ENCODE data around the gene RPAIN.
"Not testable (repeated sequence)": the region's sequence is repeated elsewhere in the genome, so short reads cannot be mapped to it uniquely, and the experiment has no call there.

RPAIN gene

DNA sequence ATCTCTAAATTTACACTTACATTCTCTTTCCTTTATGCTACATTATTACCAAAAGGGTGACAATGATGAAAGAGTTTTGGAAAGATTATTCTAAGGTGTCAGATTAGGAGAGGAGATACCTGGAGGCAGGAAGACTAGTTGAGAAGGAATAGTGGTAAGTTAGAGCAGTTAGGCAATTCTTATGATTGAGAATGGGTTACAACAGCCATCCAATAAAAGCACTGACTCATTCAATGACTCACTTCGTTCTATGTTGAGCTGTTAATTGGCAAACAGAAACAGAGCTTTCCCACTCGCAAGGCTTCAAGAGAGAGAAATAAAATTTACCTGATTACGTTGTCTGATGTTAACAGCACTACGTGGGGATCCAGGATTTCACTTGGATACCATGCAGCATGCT, 6.3 kb upstream of the RPAIN start:
- TF ChIP-seq GATA1 (IDR thresholded peaks at IDR 0.05; ENCODE audit: low read depth, low read length) (no peak), POLR2A (IDR thresholded peaks at IDR 0.05; ENCODE audit: low read length) (no peak)
- peak; percentile 44 to 80 for DNase-seq

DNA sequence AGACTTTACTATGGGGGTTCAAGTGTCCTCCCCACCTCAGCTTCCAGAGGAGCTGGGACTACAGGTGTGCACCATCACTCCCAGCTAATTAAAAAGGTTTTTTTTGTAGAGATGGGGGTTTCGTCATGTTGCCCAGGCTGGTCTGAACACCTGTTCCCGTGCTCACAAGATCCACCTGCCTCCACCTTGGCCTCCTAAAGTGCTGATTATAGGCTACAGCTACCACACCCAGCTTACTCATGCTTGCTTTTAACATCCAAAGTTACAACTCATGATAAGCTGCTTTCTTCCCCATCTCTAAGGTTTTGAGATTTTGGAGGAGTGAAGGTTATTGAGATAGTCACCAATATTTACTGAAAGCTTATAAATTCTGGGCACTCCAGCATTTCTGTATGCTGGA, 3.1 kb upstream of the RPAIN start:
- TF ChIP-seq GATA1 (IDR thresholded peaks at IDR 0.05; ENCODE audit: low read depth, low read length) (no peak), POLR2A (IDR thresholded peaks at IDR 0.05; ENCODE audit: low read length) (no peak)
- peak; percentile 36 to 59 for DNase-seq

DNA sequence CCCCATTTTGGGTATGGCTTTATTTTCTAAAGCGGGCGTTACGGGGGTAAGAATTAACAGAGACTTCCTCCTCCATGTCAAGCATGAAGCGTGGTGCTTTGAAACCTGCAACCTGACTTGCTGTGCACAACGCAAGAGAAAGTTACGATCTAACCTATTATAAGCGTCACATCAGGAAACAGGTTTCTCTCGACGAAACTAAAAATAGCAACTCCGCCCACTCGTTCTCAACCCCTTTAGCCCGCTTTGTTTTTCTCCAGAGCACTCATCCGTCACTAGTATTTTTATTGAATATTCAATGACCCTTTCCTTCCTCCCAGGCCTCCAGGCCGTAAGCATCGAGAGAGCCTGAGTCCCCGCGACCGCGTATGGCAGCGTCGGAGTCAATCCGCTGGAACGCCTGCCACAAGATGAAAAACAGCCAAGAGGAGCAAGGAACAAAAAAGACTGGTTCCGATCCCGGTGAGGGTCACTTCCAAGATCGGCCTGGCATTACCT, 1.1 kb upstream of the RPAIN start:
- peak; percentile 65 to 79 for DNase-seq

DNA sequence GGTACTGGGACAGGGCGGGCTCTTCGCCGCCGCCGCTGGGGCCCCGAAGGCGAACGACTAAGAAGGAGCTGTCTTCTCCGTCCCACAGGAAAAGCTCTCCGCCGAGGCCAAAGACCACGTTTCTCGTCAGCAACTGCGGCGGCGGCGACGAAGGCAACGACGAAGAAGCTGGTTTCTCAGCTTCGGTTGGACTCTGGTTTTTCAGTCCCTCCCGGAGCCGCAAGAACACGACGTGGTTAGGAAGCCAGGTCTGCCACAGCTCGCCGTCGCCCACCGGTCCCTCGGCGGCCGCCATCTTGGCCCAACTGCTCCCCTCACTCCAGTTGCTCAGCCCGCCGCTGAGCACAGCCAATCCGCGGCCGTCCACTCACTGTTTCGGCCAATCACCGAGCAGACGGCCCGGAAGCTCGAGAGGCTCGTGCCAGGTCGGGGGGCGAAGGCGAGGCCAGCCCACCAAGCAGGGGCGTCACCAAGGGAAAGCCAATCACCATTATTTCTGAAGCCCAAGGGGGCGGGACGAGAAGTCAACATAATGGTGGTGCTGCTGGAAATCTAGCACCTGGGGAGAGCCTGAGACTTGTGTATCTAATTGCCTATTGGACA, 525 bp upstream of the RPAIN start, which contains the start of gene NUP88:
Gene NUP88 (minus strand): TSS at position 307 of the 603 bp plus-strand sequence. CDS start 12 bp downstream, at position 295.
- TF ChIP-seq POLR2A (IDR thresholded peaks at IDR 0.05; ENCODE audit: low read length) = peak; percentile 93
- no peak for TF ChIP-seq GATA1 (IDR thresholded peaks at IDR 0.05; ENCODE audit: low read depth, low read length)

More for the DNA sequence above, 1.1 kb upstream of the RPAIN start:
- TF ChIP-seq POLR2A (IDR thresholded peaks at IDR 0.05; ENCODE audit: low read length) = no peak
- TF ChIP-seq GATA1 (IDR thresholded peaks at IDR 0.05; ENCODE audit: low read depth, low read length) = no peak

DNA sequence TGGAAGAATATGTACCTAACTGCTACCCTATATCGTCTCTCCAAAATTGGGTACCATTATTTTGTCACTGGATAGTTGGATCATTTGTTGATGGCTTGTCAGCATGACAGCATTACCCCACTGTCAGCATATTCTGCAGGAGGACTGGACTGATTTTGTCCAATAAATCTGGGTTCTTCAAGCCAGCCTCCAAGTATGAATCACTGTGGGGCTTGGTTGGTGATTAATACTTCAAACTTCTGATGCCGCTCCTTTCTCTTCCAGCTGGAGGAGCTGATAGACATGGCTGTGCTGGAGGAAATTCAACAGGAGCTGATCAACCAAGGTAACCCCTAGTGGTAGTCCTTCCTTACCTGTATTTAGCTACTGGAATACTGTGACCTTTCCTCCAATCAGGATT, 2.5 kb downstream of the RPAIN start:
- DNase-seq = peak in 1 of 2 experiments; percentile 31
- TF ChIP-seq GATA1 (IDR thresholded peaks at IDR 0.05; ENCODE audit: low read depth, low read length) = no peak
- no peak for TF ChIP-seq POLR2A (IDR thresholded peaks at IDR 0.05; ENCODE audit: low read length)

More for the DNA sequence above, 525 bp upstream of the RPAIN start, which contains the start of gene NUP88:
- DNase-seq = peak; percentile 98

DNA sequence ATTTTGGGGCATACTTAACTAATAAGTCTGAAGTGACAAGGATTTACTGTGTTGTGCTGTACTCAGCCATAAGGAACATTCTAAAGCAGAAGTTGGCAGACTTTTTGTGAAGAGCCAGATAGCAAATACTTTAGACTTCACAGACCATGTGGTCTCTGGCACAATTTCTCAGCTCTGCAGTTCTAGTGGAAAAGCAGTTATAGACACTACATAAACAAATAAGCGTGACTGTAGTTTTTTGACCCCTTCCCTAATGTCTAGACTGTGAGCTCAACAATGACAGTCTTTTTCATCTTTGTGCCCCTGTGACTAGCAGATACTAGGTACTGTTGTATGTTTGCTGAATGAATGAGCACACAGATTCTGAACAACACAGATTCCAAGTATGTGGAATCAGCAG, 4.9 kb downstream of the RPAIN start:
- no peak for DNase-seq

DNA sequence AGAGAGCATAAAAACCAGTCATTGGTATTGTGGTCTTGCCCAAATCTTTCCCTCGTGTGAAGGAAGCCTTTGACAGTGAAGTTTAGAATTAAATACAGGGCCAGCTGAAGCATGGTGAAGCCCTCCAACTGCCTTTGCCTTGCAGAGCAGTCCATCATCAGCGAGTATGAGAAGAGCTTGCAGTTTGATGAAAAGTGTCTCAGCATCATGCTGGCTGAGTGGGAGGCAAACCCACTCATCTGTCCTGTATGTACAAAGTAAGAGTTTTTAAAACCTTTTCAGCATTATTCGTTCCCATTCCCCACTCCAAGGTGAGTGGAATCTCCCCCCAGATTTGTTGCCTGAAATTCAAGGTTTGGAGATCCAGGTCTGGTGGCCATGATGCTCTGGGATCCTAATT, 5.8 kb downstream of the RPAIN start:
- TF ChIP-seq GATA1 (IDR thresholded peaks at IDR 0.05; ENCODE audit: low read depth, low read length) (no peak), POLR2A (IDR thresholded peaks at IDR 0.05; ENCODE audit: low read length) (no peak)
- no peak for DNase-seq

More for the DNA sequence above, 4.9 kb downstream of the RPAIN start:
- TF ChIP-seq POLR2A (IDR thresholded peaks at IDR 0.05; ENCODE audit: low read length) (no peak), GATA1 (IDR thresholded peaks at IDR 0.05; ENCODE audit: low read depth, low read length) (no peak)

DNA sequence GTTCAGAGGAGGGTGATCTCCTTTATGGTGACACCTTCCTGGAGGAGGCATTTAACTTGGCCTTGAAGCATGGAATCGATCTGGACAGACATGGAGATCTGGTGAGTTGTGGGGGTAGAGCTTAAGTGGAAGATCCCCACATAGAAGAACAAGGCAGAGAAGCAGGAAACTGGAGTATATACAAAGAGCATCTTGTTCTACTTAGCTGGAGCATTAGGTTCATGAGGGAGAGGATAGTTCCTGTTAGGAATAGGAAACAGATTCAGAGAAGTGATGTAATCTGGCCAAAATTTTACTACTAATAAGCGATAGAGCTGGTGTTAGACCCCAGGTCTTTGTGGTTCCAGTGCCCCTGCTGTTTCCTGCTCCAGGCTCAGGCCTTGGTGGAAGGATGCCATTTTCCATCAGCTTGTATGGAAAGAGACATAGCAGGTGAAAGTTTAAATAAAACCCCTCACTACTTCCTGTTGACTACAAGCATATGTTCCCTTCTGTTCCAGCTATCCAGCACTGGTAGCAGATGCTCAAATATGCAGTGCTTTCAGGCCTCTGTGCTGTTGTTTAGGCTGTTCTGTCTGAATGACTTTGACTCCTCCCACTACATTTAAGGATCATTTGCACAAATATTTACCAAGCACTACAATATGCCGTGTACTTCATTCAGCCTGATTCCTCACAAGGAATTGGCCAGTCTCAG, 9.4 kb downstream of the RPAIN start:
- no peak for DNase-seq
- TF ChIP-seq POLR2A (IDR thresholded peaks at IDR 0.05; ENCODE audit: low read length) = no peak
- no peak for TF ChIP-seq GATA1 (IDR thresholded peaks at IDR 0.05; ENCODE audit: low read depth, low read length)

DNA sequence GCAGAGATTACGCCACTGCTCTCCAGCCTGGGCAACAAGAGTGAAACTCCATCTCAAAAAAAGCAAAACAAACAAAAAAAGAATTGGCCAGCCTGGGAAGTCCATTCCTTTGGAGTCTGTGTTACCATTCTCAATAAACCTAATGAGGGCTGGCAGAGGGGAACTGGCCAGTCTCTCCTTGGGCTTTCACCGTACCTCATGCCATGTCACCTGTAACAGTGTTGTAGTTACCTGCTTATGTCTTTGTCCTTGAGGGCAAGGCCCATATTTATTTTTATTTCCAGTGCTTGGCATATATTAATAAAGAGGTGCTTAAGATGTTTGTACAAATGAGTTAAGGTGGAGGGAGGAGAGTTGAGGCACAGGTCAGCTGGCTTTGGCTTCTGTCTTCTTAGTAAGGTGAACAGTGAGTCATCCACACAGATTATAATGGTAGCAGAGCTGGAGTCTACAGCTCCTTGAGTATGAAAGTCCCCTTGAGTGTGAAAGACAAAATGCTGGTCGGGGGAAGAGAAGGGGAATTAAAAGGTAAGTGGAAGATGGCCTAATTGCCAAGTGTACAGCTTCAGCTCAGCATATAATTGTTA, 10.5 kb downstream of the RPAIN start:
- DNase-seq = no peak
- TF ChIP-seq POLR2A (IDR thresholded peaks at IDR 0.05; ENCODE audit: low read length) (no peak), GATA1 (IDR thresholded peaks at IDR 0.05; ENCODE audit: low read depth, low read length) (no peak)

DNA sequence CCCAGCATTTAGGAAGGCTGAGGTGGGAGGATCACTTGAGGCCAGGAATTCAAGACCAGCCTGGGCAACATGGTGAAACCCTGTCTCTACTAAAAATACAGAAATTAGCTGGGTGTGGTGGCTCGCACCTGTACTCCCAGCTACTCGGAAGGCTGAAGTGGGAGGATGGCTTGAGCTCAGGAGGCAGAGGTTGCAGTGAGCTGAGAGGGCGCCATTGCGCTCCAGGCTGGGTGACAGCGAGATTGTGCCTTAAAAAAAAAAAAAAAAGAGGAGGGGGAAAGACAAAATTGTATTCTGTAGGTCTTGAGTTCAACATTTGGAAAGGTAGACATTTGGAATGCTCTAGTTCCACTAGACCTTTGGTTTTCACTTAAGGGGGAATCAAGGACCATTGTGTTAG, 11.3 kb downstream of the RPAIN start:
- not testable (repeated sequence) for DNase-seq

DNA sequence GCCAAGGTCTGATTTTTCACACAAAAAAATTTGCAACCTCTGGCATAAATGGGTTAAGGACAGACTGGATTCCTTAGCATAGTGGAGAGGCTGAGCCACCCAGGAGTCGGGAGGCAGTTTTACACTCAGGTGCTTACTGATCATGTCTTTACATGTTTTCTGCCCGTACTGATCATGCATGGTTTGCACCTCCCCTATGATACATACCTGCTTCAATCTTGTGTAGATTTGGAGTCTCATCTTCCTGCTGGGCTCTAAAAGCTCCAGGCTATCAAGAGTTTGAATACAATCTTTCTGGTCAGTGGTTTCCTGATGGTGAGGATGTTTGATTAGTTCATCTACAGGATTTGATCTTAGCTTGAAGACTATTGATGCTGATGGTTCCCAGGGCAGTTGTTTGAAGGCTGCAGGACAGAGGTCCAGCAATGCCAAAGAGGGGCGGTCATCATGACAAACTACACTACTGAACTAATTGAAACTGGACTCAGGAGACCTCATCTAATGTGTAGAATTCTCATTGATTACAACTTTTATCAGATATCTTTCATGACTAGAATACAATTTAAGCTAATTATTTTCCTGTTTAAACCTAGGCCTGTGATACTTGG, 12.1 kb downstream of the RPAIN start:
- no peak for TF ChIP-seq POLR2A (IDR thresholded peaks at IDR 0.05; ENCODE audit: low read length)
- DNase-seq = no peak

DNA sequence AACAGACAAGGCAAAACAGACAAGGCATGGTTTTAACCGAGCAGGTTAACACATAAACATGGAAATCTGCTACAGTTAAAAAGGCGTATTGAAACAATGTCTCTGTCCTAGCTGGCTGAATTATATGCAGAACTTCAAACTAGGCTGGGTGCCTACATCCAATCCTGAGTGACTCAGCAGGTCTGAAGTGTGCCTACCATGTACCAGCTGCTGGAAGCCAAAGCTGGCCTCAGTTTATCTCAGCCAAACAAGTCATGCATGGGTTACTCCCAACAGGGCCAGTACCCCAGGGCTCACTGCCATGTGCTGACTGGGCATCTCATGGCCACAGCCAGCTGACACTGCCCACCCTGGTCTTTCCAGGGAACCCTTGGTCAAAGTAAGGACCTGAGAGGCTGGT, 15.0 kb downstream of the RPAIN start:
- DNase-seq = no peak
- TF ChIP-seq GATA1 (IDR thresholded peaks at IDR 0.05; ENCODE audit: low read depth, low read length) = no peak
- TF ChIP-seq POLR2A (IDR thresholded peaks at IDR 0.05; ENCODE audit: low read length) = no peak

DNA sequence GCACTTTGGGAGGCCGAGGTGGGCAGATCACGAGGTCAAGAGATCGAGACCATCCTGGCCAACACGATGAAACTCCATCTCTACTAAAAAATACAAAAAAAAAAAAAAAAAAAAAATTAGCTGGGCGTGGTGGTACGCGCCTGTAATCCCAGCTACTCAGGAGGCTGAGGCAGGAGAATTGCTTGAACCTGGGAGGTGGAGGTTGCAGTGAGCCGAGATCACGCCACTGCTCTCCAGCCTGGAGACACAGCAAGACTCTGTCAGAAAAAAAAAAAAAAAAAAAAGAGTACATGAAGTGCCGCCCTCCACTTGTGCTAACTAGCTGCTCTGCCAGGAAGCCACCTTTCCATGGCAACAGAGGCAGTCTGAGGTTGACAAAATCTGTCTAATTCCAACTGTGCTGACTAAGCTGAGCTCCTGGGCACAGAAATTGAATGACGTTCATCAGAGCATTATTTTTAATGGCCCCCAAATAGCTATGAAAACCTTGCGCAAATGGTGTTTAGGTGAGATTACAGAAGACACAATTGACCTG, 15.9 kb downstream of the RPAIN start:
- DNase-seq = not testable (repeated sequence)

DNA sequence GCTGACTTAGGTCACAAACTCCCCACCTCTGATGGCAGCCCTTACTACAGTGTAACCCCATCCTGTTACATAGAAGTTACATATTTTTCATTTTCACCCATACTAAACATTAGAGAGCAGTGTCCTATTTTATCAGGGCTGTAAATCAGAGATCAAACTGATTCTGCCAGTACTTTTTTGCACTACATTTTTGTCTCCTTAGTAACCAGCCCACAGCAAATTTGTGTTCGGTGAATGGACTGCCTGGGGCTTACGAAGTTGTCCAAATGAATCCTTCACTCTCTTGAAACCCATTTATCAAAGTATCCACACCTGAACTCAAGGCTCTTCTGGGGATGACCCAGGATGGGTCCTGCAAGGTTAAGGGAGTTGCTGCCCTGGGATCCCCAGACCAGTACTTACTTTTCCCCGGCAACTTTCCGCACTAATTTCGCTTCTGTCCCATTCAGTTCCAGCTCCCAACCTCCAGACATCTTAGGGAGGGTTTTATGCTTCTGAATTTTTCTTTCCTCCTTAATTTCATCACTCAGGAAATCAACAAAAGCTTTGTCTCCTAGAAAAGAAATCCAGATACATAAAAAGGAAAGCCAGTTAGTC, 17.8 kb downstream of the RPAIN start:
- DNase-seq = peak; percentile 19 to 34
- TF ChIP-seq GATA1 (IDR thresholded peaks at IDR 0.05; ENCODE audit: low read depth, low read length) = no peak
- no peak for TF ChIP-seq POLR2A (IDR thresholded peaks at IDR 0.05; ENCODE audit: low read length)

Measured in erythroblast (primary cell).